Liver (tissue), 9 donors: Measurements from ENCODE around the gene KMT2A. TPM values are rescaled to one million over a fixed set of nuclear protein-coding genes. Genes with fewer than 3 reads are reported as not detected.

ENCODE experiments used
- DNase-seq: peaks from one replicate; pipeline ENCODE4 v3.0.0-alpha.2; 2017; ENCODE audit warnings: low spot score
- H3K27ac ChIP-seq, 2 donors: one replicate each; pipeline ENCODE4 v1.7.0; 2013; ENCODE audit warnings: inconsistent platforms in 2 of 2, low read length in 2 of 2, control low read depth in 1 of 2, low read depth in 1 of 2, mild to moderate bottlenecking in 1 of 2
- H3K27me3 ChIP-seq, 4 donors: one replicate each; pipeline versions ENCODE4 v1.6.1 to v1.7.0; 2013; ENCODE audit warnings: low read length in 3 of 4, inconsistent platforms in 1 of 4, mild to moderate bottlenecking in 1 of 4, moderate library complexity in 1 of 4; ENCODE audit not compliant: control insufficient read depth in 4 of 4, insufficient read depth in 4 of 4
- H3K36me3 ChIP-seq, 4 donors: one replicate each; pipeline versions ENCODE4 v1.6.1 to v1.7.0; 2013; ENCODE audit warnings: low read length in 3 of 4, mild to moderate bottlenecking in 3 of 4, low read depth in 1 of 4, moderate library complexity in 1 of 4; ENCODE audit not compliant: control insufficient read depth in 4 of 4, insufficient read depth in 3 of 4
- H3K4me1 ChIP-seq, 4 donors: one replicate each; pipeline versions ENCODE4 v1.6.1 to v1.7.0; 2013; ENCODE audit warnings: low read length in 3 of 4, mild to moderate bottlenecking in 3 of 4, moderate library complexity in 1 of 4; ENCODE audit not compliant: control insufficient read depth in 4 of 4, insufficient read depth in 4 of 4
- H3K4me3 ChIP-seq, 3 donors: one replicate each; pipeline versions ENCODE4 v1.6.1 to v1.7.0; 2013; ENCODE audit warnings: low read length in 3 of 3, control low read depth in 1 of 3, low read depth in 1 of 3, mild to moderate bottlenecking in 1 of 3
- H3K9ac ChIP-seq, 2 donors: one replicate each; pipeline ENCODE4 v1.7.0; 2013; ENCODE audit warnings: low read length in 2 of 2, mild to moderate bottlenecking in 2 of 2, moderate library complexity in 2 of 2, control low read depth in 1 of 2, low read depth in 1 of 2
- H3K9me3 ChIP-seq, 4 donors: one replicate each; pipeline versions ENCODE4 v1.6.1 to v1.7.0; 2013; ENCODE audit warnings: low read length in 3 of 4; ENCODE audit not compliant: control insufficient read depth in 4 of 4
- CTCF ChIP-seq: fragments of 150-350 bp; IDR thresholded peaks from 2 replicates; pipeline ENCODE4 v1.5.1; 2017; ENCODE audit warnings: improper control_type of control experiment, low read depth, low read length; ENCODE audit not compliant: missing input control
- EGR1 ChIP-seq, 2 donors: IDR thresholded peaks; 2 replicates each; pipeline ENCODE4 v1.6.1; 2016 to 2018; ENCODE audit warnings: antibody characterized with exemption in 2 of 2, low read depth in 2 of 2
- FOXA1 ChIP-seq: IDR thresholded peaks from 2 replicates; pipeline ENCODE4 v1.6.1; 2016; ENCODE audit warnings: antibody characterized with exemption
- FOXA2 ChIP-seq: IDR thresholded peaks from 2 replicates; pipeline ENCODE4 v1.6.1; 2016; ENCODE audit warnings: antibody characterized with exemption
- GABPA ChIP-seq, 2 donors: IDR thresholded peaks in 1 of 2; conservative IDR thresholded peaks in 1 of 2; 2 replicates each; pipeline ENCODE4 v1.6.1; 2016; ENCODE audit warnings: antibody characterized with exemption in 2 of 2, mild to moderate bottlenecking in 1 of 2, moderate library complexity in 1 of 2
- HNF4A ChIP-seq, 2 donors: conservative IDR thresholded peaks; 2 replicates each; pipeline ENCODE4 v1.6.1; 2016; ENCODE audit warnings: antibody characterized with exemption in 2 of 2, mild to moderate bottlenecking in 2 of 2
- HNF4G ChIP-seq: IDR thresholded peaks from 2 replicates; pipeline ENCODE4 v1.6.1; 2016; ENCODE audit warnings: antibody characterized with exemption
- JUND ChIP-seq, 2 donors: IDR thresholded peaks; 2 replicates each; pipeline ENCODE4 v1.6.1; 2016; ENCODE audit warnings: antibody characterized with exemption in 2 of 2
- MAX ChIP-seq: IDR thresholded peaks from 2 replicates; pipeline ENCODE4 v1.6.1; 2016; ENCODE audit warnings: antibody characterized with exemption
- NR2F2 ChIP-seq: IDR thresholded peaks from 2 replicates; pipeline ENCODE4 v1.6.1; 2016; ENCODE audit warnings: antibody characterized with exemption
- RAD21 ChIP-seq, 2 donors: IDR thresholded peaks; 2 replicates each; pipeline ENCODE4 v1.6.1; 2016; ENCODE audit warnings: antibody characterized with exemption in 2 of 2, mild to moderate bottlenecking in 2 of 2
- RXRA ChIP-seq, 2 donors: IDR thresholded peaks; 2 replicates each; pipeline ENCODE4 v1.6.1; 2017 to 2018; ENCODE audit warnings: antibody characterized with exemption in 2 of 2, mild to moderate bottlenecking in 1 of 2
- SP1 ChIP-seq: IDR thresholded peaks from 2 replicates; pipeline ENCODE4 v1.6.1; 2018; ENCODE audit warnings: antibody characterized with exemption, mild to moderate bottlenecking
- TAF1 ChIP-seq: conservative IDR thresholded peaks from 2 replicates; pipeline ENCODE4 v1.6.1; 2016; ENCODE audit warnings: antibody characterized with exemption, mild to moderate bottlenecking
- YY1 ChIP-seq: IDR thresholded peaks from 2 replicates; pipeline ENCODE4 v1.6.1; 2016; ENCODE audit warnings: antibody characterized with exemption, mild to moderate bottlenecking
- ZBTB33 ChIP-seq: IDR thresholded peaks from 2 replicates; pipeline ENCODE4 v1.6.1; 2016; ENCODE audit warnings: antibody characterized with exemption
- WGBS: extraction: QIAGEN DNeasy Blood & Tissue Kit; methylation state at CpG from one replicate; pipeline ENCODE4 v1.1.7; 2013; 5-methylcytosine and 5-hydroxymethylcytosine counted together
- polyA plus RNA-seq, 2 donors: library from polyadenylated mRNA; stranded (reverse) in 1 of 2; unstranded in 1 of 2; fragments of 200-250 nt in 1 of 2; fragments of >200 nt in 1 of 2; fragmentation: Nextera tagmentation in 1 of 2; extraction: Ambion mirVana in 1 of 2; gene quantifications; one replicate each; pipeline versions ENCODE4 v1.2.1 to v1.2.3, GENCODE V29; 2013 to 2015
- total RNA-seq, 2 donors: library from RNA; depleted of rRNA; stranded (reverse); fragments of >200 nt; gene quantifications; one replicate each; pipeline ENCODE4 v1.2.3, GENCODE V29; 2014
- TF ChIP-seq, protein P1 (sequence below): IDR thresholded peaks from 2 replicates; pipeline ENCODE4 v1.6.1; 2016; ENCODE audit warnings: antibody characterized with exemption, mild to moderate bottlenecking
- TF ChIP-seq, protein P2 (sequence below): IDR thresholded peaks from 2 replicates; pipeline ENCODE4 v1.6.1; 2016; ENCODE audit warnings: antibody characterized with exemption
- donor health status: healthy.
- donor health status: healthy.
- donor health status: healthy.
- donor health status: healthy.
- donor health status: healthy.

KMT2A gene
- total and polyA plus RNA-seq, 4 donors = 4.3 to 27.9 (median 12.9) TPM

DNA sequence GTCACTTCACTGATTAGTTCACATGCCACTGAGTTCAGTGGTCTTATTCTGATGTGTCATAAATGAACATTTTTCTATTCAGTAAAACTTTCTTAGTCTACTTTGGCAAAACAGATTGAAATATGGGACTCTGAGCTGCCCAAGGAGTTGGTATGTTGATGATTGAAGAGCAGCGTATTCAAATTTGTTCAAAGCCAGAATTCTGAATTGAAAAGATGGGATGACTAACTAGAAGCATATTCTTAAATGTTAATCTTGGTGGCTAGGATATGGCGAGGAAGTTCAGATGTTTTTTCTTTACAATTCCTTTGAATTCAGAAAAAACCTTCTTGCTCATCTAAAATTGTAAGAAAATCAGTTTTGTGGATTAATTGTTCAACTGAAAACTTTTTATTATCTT is 34.7 kb downstream of the KMT2A start:
- no peaks in the 10 kb centered on the region for H3K9me3 ChIP-seq
- no peak for DNase-seq
- no peak overlapping the region for H3K9ac ChIP-seq
- 97% methylated on average over 2 of the region's 2 CpGs for WGBS
- no peaks in the 10 kb centered on the region for H3K4me1 ChIP-seq
- no peak overlapping the region for H3K4me3 ChIP-seq
- no peak overlapping the region for H3K27ac ChIP-seq
- no peaks in the 10 kb centered on the region for H3K27me3 ChIP-seq
- TF ChIP-seq CTCF (no peak), EGR1 (IDR thresholded peaks at IDR 0.05; ENCODE audit: low read depth in 2 of 2) (no peak), YY1 (no peak), JUND (IDR thresholded peaks at IDR 0.05) (no peak)
- H3K36me3 ChIP-seq = peaks cover 2 to 35% (median 24%) of the 10 kb centered on the region in 4 donors

GRCh38 chr11:118473537-118473936 is 37.2 kb downstream of the KMT2A start:
- Histone ChIP-seq H3K27me3 (no peaks in the 10 kb centered on the region), H3K9me3 (no peaks in the 10 kb centered on the region), H3K27ac (no peak overlapping the region), H3K4me1 (no peaks in the 10 kb centered on the region), H3K4me3 (no peak overlapping the region), H3K36me3 (peaks cover 6 to 45% (median 41%) of the 10 kb centered on the region in 4 donors), H3K9ac (no peak overlapping the region)
- DNase-seq = no peak
- TF ChIP-seq FOXA1 (no peak), RXRA (IDR thresholded peaks at IDR 0.05) (no peak), ZBTB33 (no peak), SP1 (no peak), GABPA (IDR thresholded peaks at IDR 0.05 in 1 of 2, conservative IDR thresholded peaks at IDR 0.05 in 1 of 2) (no peak), RAD21 (IDR thresholded peaks at IDR 0.05) (no peak), MAX (no peak), NR2F2 (no peak), HNF4A (conservative IDR thresholded peaks at IDR 0.05) (no peak), FOXA2 (no peak), JUND (IDR thresholded peaks at IDR 0.05) (no peak), TAF1 (no peak), HNF4G (no peak), YY1 (no peak), EGR1 (IDR thresholded peaks at IDR 0.05; ENCODE audit: low read depth in 2 of 2) (no peak), CTCF (no peak)
- TF ChIP-seq, protein P1, sequence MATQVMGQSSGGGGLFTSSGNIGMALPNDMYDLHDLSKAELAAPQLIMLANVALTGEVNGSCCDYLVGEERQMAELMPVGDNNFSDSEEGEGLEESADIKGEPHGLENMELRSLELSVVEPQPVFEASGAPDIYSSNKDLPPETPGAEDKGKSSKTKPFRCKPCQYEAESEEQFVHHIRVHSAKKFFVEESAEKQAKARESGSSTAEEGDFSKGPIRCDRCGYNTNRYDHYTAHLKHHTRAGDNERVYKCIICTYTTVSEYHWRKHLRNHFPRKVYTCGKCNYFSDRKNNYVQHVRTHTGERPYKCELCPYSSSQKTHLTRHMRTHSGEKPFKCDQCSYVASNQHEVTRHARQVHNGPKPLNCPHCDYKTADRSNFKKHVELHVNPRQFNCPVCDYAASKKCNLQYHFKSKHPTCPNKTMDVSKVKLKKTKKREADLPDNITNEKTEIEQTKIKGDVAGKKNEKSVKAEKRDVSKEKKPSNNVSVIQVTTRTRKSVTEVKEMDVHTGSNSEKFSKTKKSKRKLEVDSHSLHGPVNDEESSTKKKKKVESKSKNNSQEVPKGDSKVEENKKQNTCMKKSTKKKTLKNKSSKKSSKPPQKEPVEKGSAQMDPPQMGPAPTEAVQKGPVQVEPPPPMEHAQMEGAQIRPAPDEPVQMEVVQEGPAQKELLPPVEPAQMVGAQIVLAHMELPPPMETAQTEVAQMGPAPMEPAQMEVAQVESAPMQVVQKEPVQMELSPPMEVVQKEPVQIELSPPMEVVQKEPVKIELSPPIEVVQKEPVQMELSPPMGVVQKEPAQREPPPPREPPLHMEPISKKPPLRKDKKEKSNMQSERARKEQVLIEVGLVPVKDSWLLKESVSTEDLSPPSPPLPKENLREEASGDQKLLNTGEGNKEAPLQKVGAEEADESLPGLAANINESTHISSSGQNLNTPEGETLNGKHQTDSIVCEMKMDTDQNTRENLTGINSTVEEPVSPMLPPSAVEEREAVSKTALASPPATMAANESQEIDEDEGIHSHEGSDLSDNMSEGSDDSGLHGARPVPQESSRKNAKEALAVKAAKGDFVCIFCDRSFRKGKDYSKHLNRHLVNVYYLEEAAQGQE = no peak
- TF ChIP-seq, protein P2, sequence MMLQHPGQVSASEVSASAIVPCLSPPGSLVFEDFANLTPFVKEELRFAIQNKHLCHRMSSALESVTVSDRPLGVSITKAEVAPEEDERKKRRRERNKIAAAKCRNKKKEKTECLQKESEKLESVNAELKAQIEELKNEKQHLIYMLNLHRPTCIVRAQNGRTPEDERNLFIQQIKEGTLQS = no peak
- WGBS = 97% methylated on average over 6 of the region's 6 CpGs
